Measurements from ENCODE around the gene KRTAP4-7. TPM values are rescaled to one million over a fixed set of nuclear protein-coding genes. Genes with fewer than 3 reads are reported as not detected.
"Not testable (repeated sequence)": the region's sequence is repeated elsewhere in the genome, so short reads cannot be mapped to it uniquely, and the experiment has no call there.

Gene KRTAP4-7
- total RNA-seq, 4 donors from 2014 or later, result 7.9 to 50.0 (median 8.5) TPM; not detected in 1

DNA sequence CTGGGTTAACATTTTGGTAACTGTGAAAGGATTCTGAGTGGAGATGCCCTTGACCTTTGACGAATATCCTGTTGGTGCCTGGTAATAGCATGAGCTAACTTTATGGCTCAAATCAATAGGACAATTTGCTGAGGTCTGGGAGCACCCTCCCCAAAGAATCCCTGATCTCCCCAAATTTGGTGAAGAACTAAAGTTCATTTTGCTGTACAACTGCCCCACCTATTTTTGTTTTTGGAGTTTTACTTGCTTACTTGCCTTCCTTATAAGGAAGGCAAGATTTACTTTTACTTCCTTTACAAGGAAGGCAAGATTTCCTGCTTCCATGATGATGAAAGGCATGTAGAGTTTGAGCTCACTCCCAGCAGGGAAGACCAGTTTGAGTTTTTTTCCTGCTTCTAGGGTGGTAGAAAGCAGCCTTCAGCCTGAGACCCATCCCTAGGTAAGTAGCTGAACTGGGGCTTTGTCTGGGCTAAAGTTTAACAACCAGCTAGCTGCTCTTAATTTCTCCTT lies 24.0 kb downstream of the KRTAP4-7 start:
- Histone ChIP-seq H3K36me3 (no peaks in the 10 kb centered on the region), H3K27me3 (no peaks in the 10 kb centered on the region), H3K4me1 (no peaks in the 10 kb centered on the region), H3K9me3 (no peaks in the 10 kb centered on the region), H3K27ac (no peak overlapping the region), H3K4me3 (no peak overlapping the region)
- TF ChIP-seq EP300 (IDR thresholded peaks at IDR 0.05), result no peak
- TF ChIP-seq POLR2AphosphoS5 (IDR thresholded peaks at IDR 0.05), result no peak
- no peak for TF ChIP-seq POLR2A (IDR thresholded peaks at IDR 0.05)
- TF ChIP-seq, protein P1, sequence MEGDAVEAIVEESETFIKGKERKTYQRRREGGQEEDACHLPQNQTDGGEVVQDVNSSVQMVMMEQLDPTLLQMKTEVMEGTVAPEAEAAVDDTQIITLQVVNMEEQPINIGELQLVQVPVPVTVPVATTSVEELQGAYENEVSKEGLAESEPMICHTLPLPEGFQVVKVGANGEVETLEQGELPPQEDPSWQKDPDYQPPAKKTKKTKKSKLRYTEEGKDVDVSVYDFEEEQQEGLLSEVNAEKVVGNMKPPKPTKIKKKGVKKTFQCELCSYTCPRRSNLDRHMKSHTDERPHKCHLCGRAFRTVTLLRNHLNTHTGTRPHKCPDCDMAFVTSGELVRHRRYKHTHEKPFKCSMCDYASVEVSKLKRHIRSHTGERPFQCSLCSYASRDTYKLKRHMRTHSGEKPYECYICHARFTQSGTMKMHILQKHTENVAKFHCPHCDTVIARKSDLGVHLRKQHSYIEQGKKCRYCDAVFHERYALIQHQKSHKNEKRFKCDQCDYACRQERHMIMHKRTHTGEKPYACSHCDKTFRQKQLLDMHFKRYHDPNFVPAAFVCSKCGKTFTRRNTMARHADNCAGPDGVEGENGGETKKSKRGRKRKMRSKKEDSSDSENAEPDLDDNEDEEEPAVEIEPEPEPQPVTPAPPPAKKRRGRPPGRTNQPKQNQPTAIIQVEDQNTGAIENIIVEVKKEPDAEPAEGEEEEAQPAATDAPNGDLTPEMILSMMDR (IDR thresholded peaks at IDR 0.05), result no peak
- DNase-seq (ENCODE audit: low spot score in 2 of 2), result no peak
- WGBS, result 89% methylated on average over 1 of the region's 1 CpG

DNA sequence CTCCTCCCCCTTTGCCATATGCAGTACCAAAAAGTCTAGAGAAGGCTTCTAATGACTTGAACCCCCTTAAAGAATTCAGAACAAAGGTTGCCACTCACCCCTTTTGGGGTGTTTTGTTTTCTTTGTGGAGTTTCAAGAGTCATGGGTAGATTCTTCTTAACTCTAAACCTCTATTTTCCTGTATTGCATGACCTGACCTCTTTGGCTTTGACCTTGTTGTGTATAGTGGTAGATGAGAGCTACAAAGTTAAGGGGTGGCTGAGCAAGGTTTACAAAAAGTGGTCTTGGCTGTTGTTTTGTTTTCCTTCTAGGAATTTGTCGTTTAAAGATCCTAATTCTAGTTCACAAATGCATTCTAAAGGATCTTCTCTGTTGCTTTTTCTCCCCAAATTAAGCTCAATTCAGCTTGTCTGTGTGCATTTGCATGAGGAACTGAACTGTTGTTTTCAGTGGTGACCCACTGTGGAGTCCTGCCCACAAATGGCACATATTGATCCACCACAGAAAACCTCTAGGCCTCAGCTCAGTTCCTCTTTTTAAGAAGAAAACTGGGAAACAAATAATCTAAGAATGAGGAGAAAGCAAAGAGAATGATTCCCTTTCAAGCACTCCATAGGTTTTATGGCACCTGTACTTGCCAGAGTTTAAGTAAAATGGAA lies 24.9 kb downstream of the KRTAP4-7 start:
- H3K4me3 ChIP-seq; H3K27me3 ChIP-seq; H3K4me1 ChIP-seq; DNase-seq (ENCODE audit: low spot score in 2 of 2); H3K9me3 ChIP-seq; H3K27ac ChIP-seq; H3K36me3 ChIP-seq: not testable (repeated sequence)
- WGBS, result 0% methylated on average over 1 of the region's 1 CpG

DNA sequence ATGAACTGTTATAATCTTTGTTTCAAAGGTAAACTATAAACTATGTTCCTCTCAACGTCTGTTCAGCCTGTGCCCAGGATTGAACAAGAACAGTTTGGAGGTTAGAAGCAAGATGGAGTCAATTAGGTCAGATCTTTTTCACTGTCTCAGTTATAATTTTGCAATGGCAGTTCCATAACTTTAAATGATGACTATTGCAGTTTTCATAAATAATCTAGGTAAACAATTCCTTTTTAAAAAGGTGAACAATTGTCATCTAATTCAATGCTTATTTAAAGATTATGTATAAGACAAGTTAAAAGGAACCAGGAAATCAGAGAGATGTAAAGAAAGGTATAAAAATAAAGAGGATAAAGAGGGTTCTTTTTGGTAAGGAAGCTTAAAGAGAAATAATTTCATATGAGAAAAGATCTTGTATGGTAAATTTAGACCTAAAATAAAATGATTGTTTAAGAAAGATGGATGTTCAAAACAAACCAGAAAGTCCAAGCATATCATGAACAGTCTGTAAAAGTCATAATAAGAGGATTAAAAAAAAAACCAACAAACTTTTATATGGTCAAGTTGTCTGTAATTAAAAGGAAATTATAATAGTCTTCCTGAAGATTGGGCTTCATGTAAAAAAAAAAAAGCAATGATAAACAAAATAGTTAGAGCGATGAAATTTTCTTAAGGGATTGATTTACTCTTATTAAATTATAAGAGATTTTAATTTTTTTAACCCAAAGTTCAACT lies 27.4 kb downstream of the KRTAP4-7 start:
- H3K27ac ChIP-seq, result no peak overlapping the region
- no peak overlapping the region for H3K4me3 ChIP-seq
- H3K9me3 ChIP-seq, result no peaks in the 10 kb centered on the region
- no peaks in the 10 kb centered on the region for H3K4me1 ChIP-seq
- no peak for TF ChIP-seq EP300 (IDR thresholded peaks at IDR 0.05)
- TF ChIP-seq, protein P1 (IDR thresholded peaks at IDR 0.05), result no peak
- 84% methylated on average over 2 of the region's 2 CpGs for WGBS
- no peaks in the 10 kb centered on the region for H3K36me3 ChIP-seq
- H3K27me3 ChIP-seq, result peaks cover 5% of the 10 kb centered on the region
- no peak for DNase-seq (ENCODE audit: low spot score in 2 of 2)

DNA sequence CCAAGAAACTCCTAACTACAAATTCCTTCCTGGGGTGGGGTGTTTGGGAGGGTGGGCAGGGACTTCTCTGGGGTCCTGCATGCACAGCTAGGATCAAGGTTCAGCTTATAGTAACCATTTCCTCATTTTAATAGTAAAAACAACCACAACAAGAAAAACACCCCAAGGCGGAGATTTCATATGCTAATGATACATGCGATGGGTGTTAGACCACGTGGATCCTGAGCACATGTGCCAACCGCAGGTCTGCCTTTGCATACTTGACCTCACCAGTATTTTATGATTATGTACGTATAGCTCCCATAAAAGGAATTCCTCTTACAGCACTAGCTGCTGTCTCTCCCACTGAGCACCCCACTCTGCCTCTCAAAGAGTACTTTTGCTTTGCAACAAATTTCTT lies 32.3 kb downstream of the KRTAP4-7 start:
- no peak for DNase-seq (ENCODE audit: low spot score in 2 of 2)
- no peaks in the 10 kb centered on the region for H3K9me3 ChIP-seq
- TF ChIP-seq, protein P1 (IDR thresholded peaks at IDR 0.05), result no peak
- TF ChIP-seq POLR2AphosphoS5 (IDR thresholded peaks at IDR 0.05) (no peak), POLR2A (IDR thresholded peaks at IDR 0.05) (no peak), EP300 (IDR thresholded peaks at IDR 0.05) (no peak)
- H3K27ac ChIP-seq, result no peak overlapping the region
- H3K4me3 ChIP-seq, result no peak overlapping the region
- H3K36me3 ChIP-seq, result no peaks in the 10 kb centered on the region
- peaks cover 9% of the 10 kb centered on the region for H3K27me3 ChIP-seq
- no peaks in the 10 kb centered on the region for H3K4me1 ChIP-seq
- WGBS, result 23% methylated on average over 4 of the region's 5 CpGs

DNA sequence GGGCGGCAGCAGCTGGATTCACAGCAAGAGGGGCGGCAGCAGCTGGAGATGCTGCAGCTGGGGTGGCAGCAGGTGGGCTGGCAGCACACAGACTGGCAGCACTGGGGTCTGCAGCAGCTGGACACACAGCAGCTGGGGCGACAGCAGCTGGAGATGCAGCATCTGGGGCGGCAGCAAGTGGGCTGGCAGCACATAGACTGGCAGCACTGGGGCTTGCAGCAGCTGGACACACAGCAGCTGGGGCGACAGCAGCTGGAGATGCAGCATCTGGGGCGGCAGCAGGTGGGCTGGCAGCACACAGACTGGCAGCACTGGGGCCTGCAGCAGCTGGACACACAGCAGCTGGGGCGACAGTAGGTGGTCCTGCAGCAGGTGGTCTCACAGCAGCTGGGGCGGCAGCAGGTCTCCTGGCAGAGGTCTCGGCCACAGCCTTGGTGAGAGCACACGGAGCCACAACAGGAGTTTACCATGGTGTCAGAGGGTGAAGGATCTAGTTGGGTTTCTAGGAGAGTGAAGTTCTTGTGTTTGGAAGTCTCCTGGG lies 34.0 kb downstream of the KRTAP4-7 start, which contains the start of gene KRTAP4-11:
Gene KRTAP4-11 (minus strand): TSS at position 528 of the 541 bp plus-strand sequence. CDS start 58 bp downstream, at position 470.
- H3K9me3 ChIP-seq; H3K36me3 ChIP-seq; H3K4me3 ChIP-seq; DNase-seq (ENCODE audit: low spot score in 2 of 2); H3K27ac ChIP-seq; H3K27me3 ChIP-seq; H3K4me1 ChIP-seq: not testable (repeated sequence)
- WGBS, result 76% methylated on average over 8 of the region's 10 CpGs

DNA sequence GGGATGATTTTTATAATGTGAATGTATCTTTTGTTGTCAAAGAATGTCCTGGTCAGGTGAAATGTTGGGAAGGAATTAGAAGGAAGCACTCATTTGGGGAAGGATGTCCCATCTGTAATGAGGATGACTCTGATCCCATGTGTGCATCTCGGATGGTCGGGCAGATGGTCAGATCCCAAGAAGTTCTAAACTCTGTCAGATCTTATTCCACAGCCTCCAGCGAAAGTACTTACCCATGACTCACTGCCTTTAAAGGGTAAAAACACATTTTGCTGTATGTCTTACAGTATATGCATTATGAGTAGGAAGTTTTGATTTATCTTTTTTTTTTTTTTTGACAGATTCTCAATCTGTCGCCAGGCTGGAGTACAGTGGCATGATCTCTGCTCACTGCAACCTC lies 34.8 kb downstream of the KRTAP4-7 start:
- no peak overlapping the region for H3K4me3 ChIP-seq
- H3K36me3 ChIP-seq, result no peaks in the 10 kb centered on the region
- no peak overlapping the region for H3K27ac ChIP-seq
- TF ChIP-seq POLR2A (IDR thresholded peaks at IDR 0.05) (no peak), POLR2AphosphoS5 (IDR thresholded peaks at IDR 0.05) (no peak), EP300 (IDR thresholded peaks at IDR 0.05) (no peak)
- TF ChIP-seq, protein P1 (IDR thresholded peaks at IDR 0.05), result no peak
- no peaks in the 10 kb centered on the region for H3K9me3 ChIP-seq
- H3K27me3 ChIP-seq, result peaks cover 9% of the 10 kb centered on the region
- no peaks in the 10 kb centered on the region for H3K4me1 ChIP-seq
- WGBS, result 59% methylated on average over 4 of the region's 4 CpGs
- DNase-seq (ENCODE audit: low spot score in 2 of 2), result no peak

DNA sequence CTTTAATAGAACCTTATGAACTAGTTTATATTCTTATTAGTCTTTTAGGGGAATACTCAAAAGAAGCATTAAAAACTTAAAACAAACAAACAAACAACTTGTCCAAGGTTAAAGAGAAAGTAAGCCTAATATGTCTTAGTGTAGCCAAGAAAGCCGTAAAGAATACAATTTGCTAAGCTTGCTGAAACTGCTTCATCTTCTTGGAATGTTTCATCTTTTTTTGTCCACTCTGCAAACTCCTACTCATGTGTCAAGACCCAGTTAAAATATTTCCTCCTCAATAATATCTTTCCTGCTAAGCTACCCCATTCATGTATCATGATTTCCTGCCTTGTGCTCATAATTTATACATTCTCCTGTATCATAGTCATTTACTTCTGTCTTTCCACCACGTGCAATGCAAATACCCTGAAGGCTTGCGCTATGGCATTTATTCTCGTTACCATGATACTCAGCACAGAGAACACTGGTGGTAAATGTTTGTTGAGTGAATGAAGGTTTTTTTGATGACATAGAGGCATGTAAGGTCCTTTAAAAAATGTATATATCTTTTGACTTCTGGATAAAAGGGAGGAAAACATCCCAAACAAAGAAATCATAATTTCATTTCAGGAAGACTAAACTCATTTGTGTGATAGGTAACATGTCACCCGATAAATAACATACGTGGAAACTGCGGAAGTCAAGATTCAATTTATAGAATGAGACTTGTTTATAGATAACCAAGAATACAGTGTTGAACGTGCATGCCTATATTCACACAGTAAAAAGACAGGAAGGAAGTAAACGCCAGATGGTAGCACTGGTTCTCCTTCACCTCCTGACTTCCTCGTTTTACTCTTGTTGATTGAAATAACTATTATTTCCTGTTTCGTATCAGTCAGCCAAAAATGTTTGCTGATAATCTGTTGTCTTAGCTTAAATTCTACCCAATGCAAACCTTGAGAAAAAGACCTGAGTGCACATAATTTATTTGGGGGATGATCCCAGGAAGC lies 36.0 kb downstream of the KRTAP4-7 start:
- not testable (repeated sequence) for H3K27ac ChIP-seq; DNase-seq (ENCODE audit: low spot score in 2 of 2); H3K4me1 ChIP-seq; H3K27me3 ChIP-seq; H3K36me3 ChIP-seq; H3K4me3 ChIP-seq; H3K9me3 ChIP-seq
- 64% methylated on average over 11 of the region's 11 CpGs for WGBS

Measured in suprapubic skin (tissue), 4 donors.